ENCODE data around the gene TAS2R60. TPM values are rescaled to one million over a fixed set of nuclear protein-coding genes. Genes with fewer than 3 reads are reported as not detected.

The TAS2R60 gene
- total and polyA plus RNA-seq, 4 donors, result 0.50 TPM; not detected in 3

GRCh38 chr7:143407287-143408251 is 35.7 kb upstream of the TAS2R60 start:
- peak; percentile 30 for DNase-seq (ENCODE audit: low spot score)
- Histone ChIP-seq H3K4me3 (ENCODE audit: low read depth in 1 of 3, low read length in 3 of 3) (peak overlapping the region; percentile 11 to 75 (median 70)), H3K9ac (ENCODE audit: low read depth in 1 of 2, low read length in 2 of 2) (no peak overlapping the region)

GRCh38 chr7:143408252-143408685 is 35.0 kb upstream of the TAS2R60 start:
- Histone ChIP-seq H3K4me1 (ENCODE audit: control insufficient read depth in 4 of 4, insufficient read depth in 4 of 4, low read length in 3 of 4) (peaks cover 6 to 38% (median 34%) of the 10 kb centered on the region in 4 donors), H3K27ac (ENCODE audit: low read depth in 1 of 2, low read length in 2 of 2) (peak overlapping the region in 1 of 2 donors; percentile 45)

More at GRCh38 chr7:143407287-143408251, 35.7 kb upstream of the TAS2R60 start:
- TF ChIP-seq JUND (IDR thresholded peaks at IDR 0.05) (no peak), REST (IDR thresholded peaks at IDR 0.05) (no peak), RXRA (IDR thresholded peaks at IDR 0.05) (no peak), YY1 (IDR thresholded peaks at IDR 0.05) (no peak)
- peaks cover 6 to 45% (median 39%) of the 10 kb centered on the region in 4 donors for H3K4me1 ChIP-seq (ENCODE audit: control insufficient read depth in 4 of 4, insufficient read depth in 4 of 4, low read length in 3 of 4)
- H3K27me3 ChIP-seq (ENCODE audit: control insufficient read depth in 4 of 4, insufficient read depth in 4 of 4, low read length in 3 of 4), result no peaks in the 10 kb centered on the region
- no peaks in the 10 kb centered on the region for H3K36me3 ChIP-seq (ENCODE audit: control insufficient read depth in 4 of 4, insufficient read depth in 3 of 4, low read depth in 1 of 4, low read length in 3 of 4)
- WGBS, result 43% methylated on average over 13 of the region's 13 CpGs
- no peaks in the 10 kb centered on the region for H3K9me3 ChIP-seq (ENCODE audit: control insufficient read depth in 4 of 4, low read length in 3 of 4)
- H3K27ac ChIP-seq (ENCODE audit: low read depth in 1 of 2, low read length in 2 of 2), result peak overlapping the region in 1 of 2 donors; percentile 45

GRCh38 chr7:143408686-143409561 is 34.3 kb upstream of the TAS2R60 start, which contains the start of gene EPHA1:
Gene EPHA1 (minus strand): TSS chr7:143408856. CDS start chr7:143408805, 51 bp downstream.
- Histone ChIP-seq H3K27ac (ENCODE audit: low read depth in 1 of 2, low read length in 2 of 2) (peak within 1 kb of the TSS in 1 of 2 donors; percentile 45), H3K9ac (ENCODE audit: low read depth in 1 of 2, low read length in 2 of 2) (no peak within 1 kb of the TSS), H3K36me3 (ENCODE audit: control insufficient read depth in 4 of 4, insufficient read depth in 3 of 4, low read depth in 1 of 4, low read length in 3 of 4) (no peaks in the 10 kb centered on the region), H3K27me3 (ENCODE audit: control insufficient read depth in 4 of 4, insufficient read depth in 4 of 4, low read length in 3 of 4) (no peaks in the 10 kb centered on the region), H3K4me3 (ENCODE audit: low read depth in 1 of 3, low read length in 3 of 3) (peak within 1 kb of the TSS; percentile 11 to 75 (median 70)), H3K4me1 (ENCODE audit: control insufficient read depth in 4 of 4, insufficient read depth in 4 of 4, low read length in 3 of 4) (peaks cover 6 to 38% (median 34%) of the 10 kb centered on the region in 4 donors), H3K9me3 (ENCODE audit: control insufficient read depth in 4 of 4, low read length in 3 of 4) (no peaks in the 10 kb centered on the region)
- WGBS, result 7% methylated on average over 39 of the region's 39 CpGs
- TF ChIP-seq CTCF (IDR thresholded peaks at IDR 0.05; ENCODE audit: low read depth, low read length, missing input control), result peak; percentile 15
- peak; percentile 39 to 55 for TF ChIP-seq RAD21 (IDR thresholded peaks at IDR 0.05)
- TF ChIP-seq EGR1 (IDR thresholded peaks at IDR 0.05; ENCODE audit: low read depth in 2 of 2), result no peak
- TF ChIP-seq MAX (IDR thresholded peaks at IDR 0.05), result no peak
- no peak for TF ChIP-seq FOXA2 (IDR thresholded peaks at IDR 0.05)
- TF ChIP-seq NR2F2 (IDR thresholded peaks at IDR 0.05), result no peak
- TF ChIP-seq FOXA1 (IDR thresholded peaks at IDR 0.05), result no peak
- no peak for TF ChIP-seq YY1 (IDR thresholded peaks at IDR 0.05)
- no peak for TF ChIP-seq ZBTB33 (IDR thresholded peaks at IDR 0.05)
- no peak for TF ChIP-seq JUND (IDR thresholded peaks at IDR 0.05)
- peak; percentile 66 for DNase-seq (ENCODE audit: low spot score)

More at GRCh38 chr7:143408252-143408685, 35.0 kb upstream of the TAS2R60 start:
- peak; percentile 40 for DNase-seq (ENCODE audit: low spot score)
- H3K27me3 ChIP-seq (ENCODE audit: control insufficient read depth in 4 of 4, insufficient read depth in 4 of 4, low read length in 3 of 4), result no peaks in the 10 kb centered on the region
- TF ChIP-seq RXRA (IDR thresholded peaks at IDR 0.05), result peak; percentile 60 to 66
- peak in 1 of 2 donors; percentile 4 for TF ChIP-seq RAD21 (IDR thresholded peaks at IDR 0.05)
- TF ChIP-seq HNF4A (conservative IDR thresholded peaks at IDR 0.05), result peak; percentile 45 to 50
- no peak for TF ChIP-seq EGR1 (IDR thresholded peaks at IDR 0.05; ENCODE audit: low read depth in 2 of 2)
- TF ChIP-seq FOXA2 (IDR thresholded peaks at IDR 0.05), result no peak
- WGBS, result 10% methylated on average over 19 of the region's 20 CpGs
- peak overlapping the region; percentile 11 to 75 (median 70) for H3K4me3 ChIP-seq (ENCODE audit: low read depth in 1 of 3, low read length in 3 of 3)
- no peak overlapping the region for H3K9ac ChIP-seq (ENCODE audit: low read depth in 1 of 2, low read length in 2 of 2)
- no peaks in the 10 kb centered on the region for H3K36me3 ChIP-seq (ENCODE audit: control insufficient read depth in 4 of 4, insufficient read depth in 3 of 4, low read depth in 1 of 4, low read length in 3 of 4)
- H3K9me3 ChIP-seq (ENCODE audit: control insufficient read depth in 4 of 4, low read length in 3 of 4), result no peaks in the 10 kb centered on the region

Data from liver (tissue), 9 donors.